IMR-90 (cell line): ENCODE measurements around the gene PRKN. TPM values are rescaled to one million over a fixed set of nuclear protein-coding genes. Genes with fewer than 3 reads are reported as not detected.

Experiments
- ATAC-seq: fragments of 200-7000 bp; cut with Tn5 transposase; 2 replicates; pipeline ENCODE4 v1.9.1; 2020; ENCODE audit warnings: low read depth, mild to moderate bottlenecking, moderate library complexity
- BruUV-seq: library from RNA; stranded (reverse); fragments of 400-500 nt; replicated peaks from 2 replicates; lab custom pipeline; 2021; lab: Mats Ljungman, UMichigan
- CTCF ChIA-PET: fragments of 300-600 bp; formaldehyde crosslinking; extraction: SDS; loops from one replicate; lab custom pipeline; 2021; ENCODE audit warnings: antibody characterized with exemption; lab: Yijun Ruan, JAX
- POLR2A ChIA-PET: fragments of 300-600 bp; sonication (Branson Sonifier 250); formaldehyde crosslinking; loops from one replicate; lab custom pipeline; 2022; ENCODE audit warnings: antibody characterized with exemption; ENCODE audit not compliant: unreplicated experiment; lab: Charles Lee
- DNase-seq: peaks from one replicate; pipeline ENCODE4 v3.0.0; 2013
- H2AFZ ChIP-seq: replicated peaks from 2 replicates; pipeline ENCODE3; 2013; ENCODE audit warnings: low read length, mild to moderate bottlenecking; ENCODE audit not compliant: poor library complexity
- H2AK5ac ChIP-seq: 2 replicates; pipeline ENCODE4 v1.6.1; 2013; ENCODE audit warnings: low read depth, low read length, inconsistent platforms
- H2AK9ac ChIP-seq: replicated peaks from 2 replicates; pipeline ENCODE3; 2013; ENCODE audit warnings: mild to moderate bottlenecking, low read depth, low read length, moderate library complexity; ENCODE audit not compliant: poor library complexity
- H2BK120ac ChIP-seq: 2 replicates; pipeline ENCODE4 v1.6.1; 2013; ENCODE audit warnings: low read depth, low read length, inconsistent platforms
- H2BK15ac ChIP-seq: 3 replicates; pipeline ENCODE4 v1.6.1; 2013; ENCODE audit warnings: low read depth, low read length, inconsistent platforms
- H2BK20ac ChIP-seq: 2 replicates; pipeline ENCODE4 v1.6.1; 2013; ENCODE audit warnings: low read depth, mild to moderate bottlenecking, inconsistent platforms, low read length, moderate library complexity
- H2BK5ac ChIP-seq: 2 replicates; pipeline ENCODE4 v1.6.1; 2013; ENCODE audit warnings: mild to moderate bottlenecking, low read depth, low read length, inconsistent platforms; ENCODE audit not compliant: poor library complexity, severe bottlenecking
- H3K14ac ChIP-seq: replicated peaks from 2 replicates; pipeline ENCODE4 v1.6.1; 2013; ENCODE audit warnings: low read depth, low read length, inconsistent platforms
- H3K18ac ChIP-seq: 2 replicates; pipeline ENCODE4 v1.6.1; 2013; ENCODE audit warnings: low read depth, low read length, control low read depth
- H3K23ac ChIP-seq: 2 replicates; pipeline ENCODE4 v1.6.1; 2013; ENCODE audit warnings: low read depth, low read length, inconsistent platforms
- H3K27ac ChIP-seq: 2 replicates; pipeline ENCODE4 v1.5.1; 2013; ENCODE audit warnings: mild to moderate bottlenecking, control low read depth, low read length; ENCODE audit not compliant: insufficient read depth
- H3K27me3 ChIP-seq: 2 replicates; pipeline ENCODE4 v1.6.1; 2013; ENCODE audit warnings: low read length; ENCODE audit not compliant: control insufficient read depth, insufficient read depth
- H3K36me3 ChIP-seq: 2 replicates; pipeline ENCODE4 v1.6.1; 2013; ENCODE audit warnings: low read length, mixed read lengths; ENCODE audit not compliant: control insufficient read depth, insufficient read depth
- H3K4ac ChIP-seq: 2 replicates; pipeline ENCODE4 v1.6.1; 2013; ENCODE audit warnings: low read depth, low read length, inconsistent platforms
- H3K4me1 ChIP-seq: 2 replicates; pipeline ENCODE4 v1.6.1; 2013; ENCODE audit warnings: low read length, mixed read lengths; ENCODE audit not compliant: control insufficient read depth, insufficient read depth
- H3K4me2 ChIP-seq: 2 replicates; pipeline ENCODE4 v1.6.1; 2013; ENCODE audit warnings: low read depth, mild to moderate bottlenecking, control low read depth, low read length, moderate library complexity
- H3K4me3 ChIP-seq: 2 replicates; pipeline ENCODE4 v1.5.1; 2013; ENCODE audit warnings: low read depth, mild to moderate bottlenecking, control low read depth, low read length, moderate library complexity; ENCODE audit not compliant: insufficient read depth
- H3K56ac ChIP-seq: 2 replicates; pipeline ENCODE4 v1.6.1; 2013; ENCODE audit warnings: low read length, inconsistent platforms; ENCODE audit not compliant: insufficient read depth; ENCODE audit errors: extremely low read depth
- H3K79me1 ChIP-seq, 2 experiments: 2 replicates each; pipeline ENCODE4 v1.6.1; 2013; ENCODE audit warnings: low read length in 2 of 2, inconsistent platforms in 1 of 2, low read depth in 1 of 2
- H3K9ac ChIP-seq: 2 replicates; pipeline ENCODE4 v1.6.1; 2013; ENCODE audit warnings: low read depth, low read length, control low read depth
- H3K9me1 ChIP-seq: 2 replicates; pipeline ENCODE4 v1.6.1; 2013; ENCODE audit warnings: low read length, inconsistent platforms; ENCODE audit not compliant: insufficient read depth
- H3K9me3 ChIP-seq: 2 replicates; pipeline ENCODE4 v1.6.1; 2013; ENCODE audit warnings: low read length; ENCODE audit not compliant: control insufficient read depth, insufficient read depth
- H4K20me1 ChIP-seq: 2 replicates; pipeline ENCODE4 v1.6.1; 2013; ENCODE audit warnings: low read length, inconsistent platforms; ENCODE audit not compliant: insufficient read depth
- H4K5ac ChIP-seq: 2 replicates; pipeline ENCODE4 v1.6.1; 2013; ENCODE audit warnings: mild to moderate bottlenecking, low read depth, low read length, control low read depth
- H4K8ac ChIP-seq, 2 experiments: 2 replicates each; pipeline ENCODE4 v1.6.1; 2013; ENCODE audit warnings: low read depth in 2 of 2, low read length in 2 of 2, control low read depth in 1 of 2, inconsistent platforms in 1 of 2
- H4K91ac ChIP-seq: 2 replicates; pipeline ENCODE4 v1.6.1; 2013; ENCODE audit warnings: low read depth, low read length, inconsistent platforms; ENCODE audit not compliant: insufficient read depth
- MXI1 ChIP-seq: IDR thresholded peaks from 2 replicates; pipeline ENCODE4 v1.6.1; 2012; ENCODE audit warnings: low read depth, mild to moderate bottlenecking, low read length, moderate library complexity, borderline replicate concordance
- WGBS, 2 experiments: methylation state at CpG; one replicate each; pipeline versions ENCODE4 v1.1.5 to v1.1.7; 2013; ENCODE audit warnings: missing lambda C conversion rate in 2 of 2; ENCODE audit not compliant: insufficient read length in 1 of 2; ENCODE audit errors: extremely low coverage in 2 of 2; 5-methylcytosine and 5-hydroxymethylcytosine counted together
- dilution Hi-C: fragments of 300-500 bp; cut with HindIII; formaldehyde crosslinking; loops from one replicate; pipeline ENCODE4 v1.14.3; 2018; ENCODE audit warnings: low sequenced_read_pairs; ENCODE audit not compliant: unreplicated experiment
- in situ Hi-C: fragments of 300-500 bp; cut with MboI; formaldehyde crosslinking; loops from 3 replicates; pipeline ENCODE4 v1.14.3; 2019; ENCODE audit warnings: low sequenced_read_pairs, inconsistent platforms, mixed read lengths
- intact Hi-C: fragments of 100-400 bp; cut with micrococcal nuclease; formaldehyde crosslinking; loops from 2 replicates; pipeline ENCODE4 v1.10.0; 2022
- polyA plus RNA-seq, 3 experiments: library from polyadenylated mRNA; depleted of rRNA; stranded (reverse); fragments of >200 nt; gene quantifications; 2 replicates each; pipeline ENCODE4 v1.2.3, GENCODE V29; 2012; ENCODE audit warnings: low replicate concordance in 1 of 3
- total RNA-seq: library from RNA; depleted of rRNA; stranded (reverse); fragments of >200 nt; gene quantifications from 2 replicates; pipeline ENCODE4 v1.2.3, GENCODE V29; 2012

PRKN gene
- total and polyA plus RNA-seq, 2 of the 4 experiments (the other 2 are of a cell fraction), result 0.15 to 0.18 TPM

GRCh38 chr6:161508341-161508740, 1219.2 kb downstream of the PRKN start:
- Histone ChIP-seq H4K91ac (no peak overlapping the region), H4K5ac (no peak overlapping the region), H3K23ac (no peak overlapping the region), H3K18ac (no peak overlapping the region), H3K4me1 (no peaks in the 10 kb centered on the region), H2BK20ac (no peak overlapping the region), H3K79me1 (no peaks in the 10 kb centered on the region), H4K8ac (no peak overlapping the region), H3K27ac (no peak overlapping the region), H3K4me3 (no peak overlapping the region), H3K36me3 (no peaks in the 10 kb centered on the region), H2AFZ (no peak overlapping the region), H2BK120ac (no peak overlapping the region), H3K56ac (no peak overlapping the region), H2AK5ac (no peak overlapping the region), H3K4ac (no peak overlapping the region), H3K9ac (no peak overlapping the region), H3K4me2 (no peak overlapping the region), H2BK5ac (no peak overlapping the region), H3K27me3 (no peaks in the 10 kb centered on the region), H4K20me1 (no peaks in the 10 kb centered on the region), H2AK9ac (no peak overlapping the region), H3K9me3 (peaks cover 11% of the 10 kb centered on the region), H2BK15ac (no peak overlapping the region), H3K14ac (no peak overlapping the region), H3K9me1 (no peaks in the 10 kb centered on the region)
- WGBS, 2 experiments, result 81% methylated on average over 3 of the region's 6 CpGs; no CpG with 5 or more reads in 1 of the 2 experiments
- TF ChIP-seq MXI1, result no peak
- dilution Hi-C loops, result no loop called here
- ATAC-seq (no peak), DNase-seq (no peak)
- in situ Hi-C loops, result no loop called here
- intact Hi-C loops, result no loop called here
- no TSS peak for BruUV-seq
- POLR2A ChIA-PET, result no interaction called here
- CTCF ChIA-PET, result no interaction called here
